H1 (cell line): ENCODE measurements around the gene PITPNM1. TPM values are rescaled to one million over a fixed set of nuclear protein-coding genes. Genes with fewer than 3 reads are reported as not detected.

Source experiments
- CHD7 ChIP-seq: fragments of 300-600 bp; sonication (generic); IDR thresholded peaks from 2 replicates; pipeline ENCODE4 v1.7.1; 2012; ENCODE audit warnings: low read length, moderate library complexity, mild to moderate bottlenecking, inconsistent platforms; ENCODE audit not compliant: insufficient replicate concordance
- CREB1 ChIP-seq: IDR thresholded peaks from 2 replicates; pipeline ENCODE4 v1.6.1; 2012; ENCODE audit warnings: inconsistent platforms
- CTBP2 ChIP-seq: IDR thresholded peaks from 2 replicates; pipeline ENCODE4 v1.7.0; 2011; ENCODE audit warnings: borderline replicate concordance, mild to moderate bottlenecking, moderate library complexity, mixed read lengths, low read length; ENCODE audit not compliant: insufficient read depth, insufficient read length
- E2F6 ChIP-seq: IDR thresholded peaks from 2 replicates; pipeline ENCODE4 v1.6.1; 2012; ENCODE audit warnings: inconsistent platforms
- POLR2AphosphoS5 ChIP-seq: IDR thresholded peaks from 2 replicates; pipeline ENCODE4 v1.6.1; 2011; ENCODE audit warnings: low read depth, low read length
- RXRA ChIP-seq: IDR thresholded peaks from 2 replicates; pipeline ENCODE4 v1.6.1; 2011; ENCODE audit warnings: low read depth, mild to moderate bottlenecking, low read length, moderate library complexity; ENCODE audit not compliant: insufficient read depth
- SP1 ChIP-seq: IDR thresholded peaks from 2 replicates; pipeline ENCODE4 v1.6.1; 2011; ENCODE audit warnings: low read depth, low read length
- polyA plus RNA-seq, 7 experiments: library from polyadenylated mRNA; depleted of rRNA in 3 of 7; stranded (reverse) in 5 of 7; unstranded in 2 of 7; fragments of >200 nt in 5 of 7; fragments of 200-250 nt in 2 of 7; gene quantifications; 1 replicate in 5 of 7; 2 replicates in 1 of 7; 4 replicates in 1 of 7; pipeline versions ENCODE4 v1.2.1 to v1.2.3, GENCODE V29; 2011 to 2013; ENCODE audit warnings: missing spikeins in 2 of 7, mixed read lengths in 2 of 7
- total RNA-seq: library from RNA; stranded (reverse); fragmentation: NEBNext Ultra II Directional; extraction: Animal tissue kit (Norgen Biotek cat#: 25700); gene quantifications from 2 replicates; pipeline ENCODE4 v1.2.1, GENCODE V29; 2021

PITPNM1 gene
- total and polyA plus RNA-seq, 2 of the 8 experiments (the other 6 are each of a cell fraction or from before 2014, with no cell fraction given) = 27.2 to 52.7 TPM

GRCh38 chr11:67468759-67469507, 36.2 kb downstream of the PITPNM1 start, which contains the start of gene TMEM134 (continued):
- TF ChIP-seq POLR2AphosphoS5 (peak; percentile 72), CTBP2 (no peak), SP1 (peak; percentile 88), E2F6 (no peak), RXRA (no peak), CHD7 (no peak), CREB1 (peak; percentile 88)
